ENCODE measurements around the gene PRR19. TPM values are rescaled to one million over a fixed set of nuclear protein-coding genes. Genes with fewer than 3 reads are reported as not detected.

The PRR19 gene
- total and polyA plus RNA-seq, 10 of the 15 experiments (the other 5 are each of a cell fraction or from before 2014, with no cell fraction given): 0.09 to 1.7 (median 0.73) TPM; not detected in 1

- TF ChIP-seq, protein P1, sequence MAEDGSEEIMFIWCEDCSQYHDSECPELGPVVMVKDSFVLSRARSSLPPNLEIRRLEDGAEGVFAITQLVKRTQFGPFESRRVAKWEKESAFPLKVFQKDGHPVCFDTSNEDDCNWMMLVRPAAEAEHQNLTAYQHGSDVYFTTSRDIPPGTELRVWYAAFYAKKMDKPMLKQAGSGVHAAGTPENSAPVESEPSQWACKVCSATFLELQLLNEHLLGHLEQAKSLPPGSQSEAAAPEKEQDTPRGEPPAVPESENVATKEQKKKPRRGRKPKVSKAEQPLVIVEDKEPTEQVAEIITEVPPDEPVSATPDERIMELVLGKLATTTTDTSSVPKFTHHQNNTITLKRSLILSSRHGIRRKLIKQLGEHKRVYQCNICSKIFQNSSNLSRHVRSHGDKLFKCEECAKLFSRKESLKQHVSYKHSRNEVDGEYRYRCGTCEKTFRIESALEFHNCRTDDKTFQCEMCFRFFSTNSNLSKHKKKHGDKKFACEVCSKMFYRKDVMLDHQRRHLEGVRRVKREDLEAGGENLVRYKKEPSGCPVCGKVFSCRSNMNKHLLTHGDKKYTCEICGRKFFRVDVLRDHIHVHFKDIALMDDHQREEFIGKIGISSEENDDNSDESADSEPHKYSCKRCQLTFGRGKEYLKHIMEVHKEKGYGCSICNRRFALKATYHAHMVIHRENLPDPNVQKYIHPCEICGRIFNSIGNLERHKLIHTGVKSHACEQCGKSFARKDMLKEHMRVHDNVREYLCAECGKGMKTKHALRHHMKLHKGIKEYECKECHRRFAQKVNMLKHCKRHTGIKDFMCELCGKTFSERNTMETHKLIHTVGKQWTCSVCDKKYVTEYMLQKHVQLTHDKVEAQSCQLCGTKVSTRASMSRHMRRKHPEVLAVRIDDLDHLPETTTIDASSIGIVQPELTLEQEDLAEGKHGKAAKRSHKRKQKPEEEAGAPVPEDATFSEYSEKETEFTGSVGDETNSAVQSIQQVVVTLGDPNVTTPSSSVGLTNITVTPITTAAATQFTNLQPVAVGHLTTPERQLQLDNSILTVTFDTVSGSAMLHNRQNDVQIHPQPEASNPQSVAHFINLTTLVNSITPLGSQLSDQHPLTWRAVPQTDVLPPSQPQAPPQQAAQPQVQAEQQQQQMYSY (CRISPR knock-in tag; IDR thresholded peaks at IDR 0.05): no peak
- TF ChIP-seq ZSCAN29 (IDR thresholded peaks at IDR 0.05): no peak
- no peak for TF ChIP-seq BACH1 (IDR thresholded peaks at IDR 0.05; ENCODE audit: borderline replicate concordance)
- no peak for TF ChIP-seq CBFB (IDR thresholded peaks at IDR 0.05; ENCODE audit: low read depth)
- no peak for TF ChIP-seq RAD51 (IDR thresholded peaks at IDR 0.05)
- no peak for TF ChIP-seq EED (IDR thresholded peaks at IDR 0.05; ENCODE audit: low read depth)
- no peak for TF ChIP-seq POLR2A (IDR thresholded peaks at IDR 0.05; ENCODE audit: low read depth, low read length)
- TF ChIP-seq, protein P2, sequence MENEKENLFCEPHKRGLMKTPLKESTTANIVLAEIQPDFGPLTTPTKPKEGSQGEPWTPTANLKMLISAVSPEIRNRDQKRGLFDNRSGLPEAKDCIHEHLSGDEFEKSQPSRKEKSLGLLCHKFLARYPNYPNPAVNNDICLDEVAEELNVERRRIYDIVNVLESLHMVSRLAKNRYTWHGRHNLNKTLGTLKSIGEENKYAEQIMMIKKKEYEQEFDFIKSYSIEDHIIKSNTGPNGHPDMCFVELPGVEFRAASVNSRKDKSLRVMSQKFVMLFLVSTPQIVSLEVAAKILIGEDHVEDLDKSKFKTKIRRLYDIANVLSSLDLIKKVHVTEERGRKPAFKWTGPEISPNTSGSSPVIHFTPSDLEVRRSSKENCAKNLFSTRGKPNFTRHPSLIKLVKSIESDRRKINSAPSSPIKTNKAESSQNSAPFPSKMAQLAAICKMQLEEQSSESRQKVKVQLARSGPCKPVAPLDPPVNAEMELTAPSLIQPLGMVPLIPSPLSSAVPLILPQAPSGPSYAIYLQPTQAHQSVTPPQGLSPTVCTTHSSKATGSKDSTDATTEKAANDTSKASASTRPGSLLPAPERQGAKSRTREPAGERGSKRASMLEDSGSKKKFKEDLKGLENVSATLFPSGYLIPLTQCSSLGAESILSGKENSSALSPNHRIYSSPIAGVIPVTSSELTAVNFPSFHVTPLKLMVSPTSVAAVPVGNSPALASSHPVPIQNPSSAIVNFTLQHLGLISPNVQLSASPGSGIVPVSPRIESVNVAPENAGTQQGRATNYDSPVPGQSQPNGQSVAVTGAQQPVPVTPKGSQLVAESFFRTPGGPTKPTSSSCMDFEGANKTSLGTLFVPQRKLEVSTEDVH (IDR thresholded peaks at IDR 0.05; ENCODE audit: low read depth, partially characterized antibody): no peak
- no peak for TF ChIP-seq ZNF274 (IDR thresholded peaks at IDR 0.05; ENCODE audit: insufficient read depth, insufficient read length)
- no peak for TF ChIP-seq RBBP5 (conservative IDR thresholded peaks at IDR 0.05)
- TF ChIP-seq RAD21 (IDR thresholded peaks at IDR 0.05; ENCODE audit: insufficient read depth, low read depth, low read length): no peak
Observed at GRCh38 chr19:42290136-42290522, 11.8 kb upstream of the PRR19 start (continued).

Measured in GM12878 (cell line).